ENCODE results near the gene RFWD3.

RFWD3 gene

GRCh38 chr16:74660383-74660782 lies 6.3 kb downstream of the RFWD3 start:
- H3K4me2 ChIP-seq (ENCODE audit: low read length), result no peak overlapping the region
- no peak overlapping the region for H2AFZ ChIP-seq (ENCODE audit: low read length)

GRCh38 chr16:74659041-74659440 lies 7.6 kb downstream of the RFWD3 start:
- Histone ChIP-seq H3K9me2 (ENCODE audit: low read depth, low read length) (no peaks in the 10 kb centered on the region), H3K4me3 (ENCODE audit: low read depth, low read length, poor library complexity, severe bottlenecking) (no peak overlapping the region), H3K4me2 (ENCODE audit: low read length) (no peak overlapping the region), H3K9ac (ENCODE audit: low read length) (no peak overlapping the region), H3K36me3 (ENCODE audit: insufficient read depth, low read length) (peaks cover 86% of the 10 kb centered on the region), H3K27ac (ENCODE audit: low read depth, low read length, poor library complexity, severe bottlenecking) (no peak overlapping the region), H3K4me1 (ENCODE audit: insufficient read depth, low read length, severe bottlenecking) (peaks cover 6% of the 10 kb centered on the region), H2AFZ (ENCODE audit: low read length) (no peak overlapping the region), H3K79me2 (ENCODE audit: insufficient read depth, low read length) (peaks cover 77% of the 10 kb centered on the region), H3F3A (ENCODE audit: insufficient read depth, low read length) (no peaks in the 10 kb centered on the region), H3K27me3 (ENCODE audit: insufficient read depth, low read length) (no peaks in the 10 kb centered on the region), H4K20me1 (ENCODE audit: insufficient read depth, low read length) (peaks cover 4% of the 10 kb centered on the region; the same call in 1 of the 2 replicates), H3K9me3 (ENCODE audit: low read length) (no peaks in the 10 kb centered on the region)
- no peak for TF ChIP-seq EZH2 (IDR thresholded peaks at IDR 0.05; ENCODE audit: borderline replicate concordance, low read length)
- no peak for TF ChIP-seq CTCF (IDR thresholded peaks at IDR 0.05; ENCODE audit: low read length)

More at GRCh38 chr16:74660383-74660782, 6.3 kb downstream of the RFWD3 start:
- no peaks in the 10 kb centered on the region for H3K9me3 ChIP-seq (ENCODE audit: low read length)
- peaks cover 13% of the 10 kb centered on the region for H3K4me1 ChIP-seq (ENCODE audit: insufficient read depth, low read length, severe bottlenecking)
- H3K27ac ChIP-seq (ENCODE audit: low read depth, low read length, poor library complexity, severe bottlenecking), result no peak overlapping the region
- H3F3A ChIP-seq (ENCODE audit: insufficient read depth, low read length), result no peaks in the 10 kb centered on the region
- no peak overlapping the region for H3K4me3 ChIP-seq (ENCODE audit: low read depth, low read length, poor library complexity, severe bottlenecking)
- TF ChIP-seq CTCF (IDR thresholded peaks at IDR 0.05; ENCODE audit: low read length) (no peak), EZH2 (IDR thresholded peaks at IDR 0.05; ENCODE audit: borderline replicate concordance, low read length) (no peak)
- H4K20me1 ChIP-seq (ENCODE audit: insufficient read depth, low read length), result peaks cover 4% of the 10 kb centered on the region; the same call in 1 of the 2 replicates
- no peaks in the 10 kb centered on the region for H3K27me3 ChIP-seq (ENCODE audit: insufficient read depth, low read length)
- peaks cover 76% of the 10 kb centered on the region for H3K79me2 ChIP-seq (ENCODE audit: insufficient read depth, low read length)
- H3K9ac ChIP-seq (ENCODE audit: low read length), result no peak overlapping the region
- peaks cover 90% of the 10 kb centered on the region for H3K36me3 ChIP-seq (ENCODE audit: insufficient read depth, low read length)
- no peaks in the 10 kb centered on the region for H3K9me2 ChIP-seq (ENCODE audit: low read depth, low read length)

- Histone ChIP-seq H3K9me2 (ENCODE audit: low read depth, low read length) (no peaks in the 10 kb centered on the region), H4K20me1 (ENCODE audit: insufficient read depth, low read length) (peaks cover 4% of the 10 kb centered on the region; the same call in 1 of the 2 replicates), H3K36me3 (ENCODE audit: insufficient read depth, low read length) (peaks cover 85% of the 10 kb centered on the region)
Observed at GRCh38 chr16:74657870-74658642, 8.6 kb downstream of the RFWD3 start.

More at GRCh38 chr16:74657870-74658642, 8.6 kb downstream of the RFWD3 start:
- H3K4me3 ChIP-seq (ENCODE audit: low read depth, low read length, poor library complexity, severe bottlenecking), result no peak overlapping the region
- H3K27me3 ChIP-seq (ENCODE audit: insufficient read depth, low read length), result no peaks in the 10 kb centered on the region
- no peaks in the 10 kb centered on the region for H3F3A ChIP-seq (ENCODE audit: insufficient read depth, low read length)
- no peak overlapping the region for H3K9ac ChIP-seq (ENCODE audit: low read length)
- no peak overlapping the region for H3K27ac ChIP-seq (ENCODE audit: low read depth, low read length, poor library complexity, severe bottlenecking)
- H3K9me3 ChIP-seq (ENCODE audit: low read length), result no peaks in the 10 kb centered on the region
- no peaks in the 10 kb centered on the region for H3K4me1 ChIP-seq (ENCODE audit: insufficient read depth, low read length, severe bottlenecking)
- TF ChIP-seq EZH2 (IDR thresholded peaks at IDR 0.05; ENCODE audit: borderline replicate concordance, low read length) (no peak), CTCF (IDR thresholded peaks at IDR 0.05; ENCODE audit: low read length) (no peak)
- no peak overlapping the region for H2AFZ ChIP-seq (ENCODE audit: low read length)
- H3K4me2 ChIP-seq (ENCODE audit: low read length), result no peak overlapping the region
- H3K79me2 ChIP-seq (ENCODE audit: insufficient read depth, low read length), result peaks cover 76% of the 10 kb centered on the region
